Fibroblast of the aortic adventitia (primary cell): ENCODE results near the gene FXYD5. TPM values are rescaled to one million over a fixed set of nuclear protein-coding genes. Genes with fewer than 3 reads are reported as not detected.
A peak's percentile ranks its signal among the peaks of the same experiment; 100 is the strongest.

Experiments used
- DNase-seq: peaks from one replicate; pipeline ENCODE4 v3.0.0-alpha.2; 2010; ENCODE audit warnings: low read depth
- H3K4me3 ChIP-seq: 2 replicates; pipeline ENCODE4 v1.5.1; 2011; ENCODE audit warnings: low read depth, mild to moderate bottlenecking, control low read depth, low read length, moderate library complexity
- CTCF ChIP-seq: IDR thresholded peaks from 2 replicates; pipeline ENCODE4 v1.5.1; 2011; ENCODE audit warnings: mild to moderate bottlenecking, low read length, control low read depth, inconsistent platforms; ENCODE audit not compliant: insufficient read depth
- total RNA-seq: library from RNA; depleted of rRNA; stranded (reverse); fragments of >200 nt; gene quantifications from 2 replicates; pipeline ENCODE4 v1.2.3, GENCODE V29; 2012; ENCODE audit warnings: low replicate concordance

FXYD5 gene, protein sequence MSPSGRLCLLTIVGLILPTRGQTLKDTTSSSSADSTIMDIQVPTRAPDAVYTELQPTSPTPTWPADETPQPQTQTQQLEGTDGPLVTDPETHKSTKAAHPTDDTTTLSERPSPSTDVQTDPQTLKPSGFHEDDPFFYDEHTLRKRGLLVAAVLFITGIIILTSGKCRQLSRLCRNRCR
- total RNA-seq = 11.5 and 59.8 TPM in 2 replicates

DNA sequence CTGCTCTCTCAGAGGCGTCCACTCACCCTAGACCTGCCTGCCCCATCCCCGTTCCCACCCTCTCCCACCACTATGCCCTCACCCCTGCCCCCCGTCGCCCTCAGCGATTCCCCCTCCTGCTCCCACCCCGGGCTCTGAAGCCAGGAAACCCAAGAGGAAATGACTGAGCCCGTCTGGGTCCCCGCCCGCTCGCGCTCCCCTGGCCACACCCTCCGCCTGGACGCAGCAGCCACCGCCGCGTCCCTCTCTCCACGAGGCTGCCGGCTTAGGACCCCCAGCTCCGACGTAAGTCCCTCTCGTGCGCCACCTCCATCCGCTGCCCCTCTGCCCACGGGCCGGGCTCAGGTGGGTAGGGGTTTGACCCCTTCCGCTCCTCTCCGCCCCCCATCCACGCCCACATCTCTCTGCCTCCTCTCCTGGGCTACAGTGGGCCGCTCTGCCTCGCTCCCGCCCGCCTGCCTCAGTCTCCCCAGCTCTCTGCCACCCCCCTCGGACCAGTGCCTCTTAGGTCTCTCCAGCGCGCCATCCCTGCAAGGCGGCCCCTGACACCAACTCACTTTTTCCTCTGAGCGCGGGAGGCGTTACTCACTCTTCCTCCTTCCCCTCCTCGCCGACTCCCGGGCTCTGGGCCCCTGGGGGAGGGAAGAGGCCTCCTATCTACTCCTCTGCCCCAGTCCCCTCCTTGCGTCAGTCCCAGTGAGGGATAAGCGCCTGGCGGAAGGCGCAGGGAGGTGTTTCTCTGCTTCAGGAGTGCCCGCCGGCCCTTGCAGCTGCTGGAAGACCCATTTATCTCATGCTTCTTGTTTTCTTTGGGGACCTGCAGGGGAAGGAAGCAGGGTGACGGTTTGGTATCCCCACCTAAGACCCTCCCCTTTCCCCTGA is at the start of gene FXYD5:
TSS of gene FXYD5 (plus strand) at position 211 of the 882 bp plus-strand sequence. CDS start 816 bp downstream, outside the sequence.
- TF ChIP-seq CTCF = peak; percentile 30
- H3K4me3 ChIP-seq = peak within 1 kb of the TSS; percentile 95
- DNase-seq = peak; percentile 72

DNA sequence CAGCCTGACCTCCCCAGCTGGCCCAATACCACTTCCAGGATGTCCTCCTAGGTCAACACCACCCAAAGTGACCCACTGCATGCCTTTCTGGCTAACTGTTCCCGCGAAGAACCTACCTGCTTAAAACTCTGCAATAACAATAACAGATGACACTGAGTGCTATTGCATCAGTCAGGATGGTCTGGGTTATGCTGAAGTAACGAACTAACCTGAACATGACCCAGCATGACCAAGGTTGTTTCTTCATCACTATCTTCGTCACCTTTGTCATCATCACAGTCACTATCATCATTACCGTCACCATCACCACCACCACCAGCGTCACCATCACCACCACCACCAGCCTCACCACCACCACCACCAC is 49.5 kb upstream of the FXYD5 start:
- DNase-seq = no peak
- no peak overlapping the region for H3K4me3 ChIP-seq
- no peak for TF ChIP-seq CTCF

DNA sequence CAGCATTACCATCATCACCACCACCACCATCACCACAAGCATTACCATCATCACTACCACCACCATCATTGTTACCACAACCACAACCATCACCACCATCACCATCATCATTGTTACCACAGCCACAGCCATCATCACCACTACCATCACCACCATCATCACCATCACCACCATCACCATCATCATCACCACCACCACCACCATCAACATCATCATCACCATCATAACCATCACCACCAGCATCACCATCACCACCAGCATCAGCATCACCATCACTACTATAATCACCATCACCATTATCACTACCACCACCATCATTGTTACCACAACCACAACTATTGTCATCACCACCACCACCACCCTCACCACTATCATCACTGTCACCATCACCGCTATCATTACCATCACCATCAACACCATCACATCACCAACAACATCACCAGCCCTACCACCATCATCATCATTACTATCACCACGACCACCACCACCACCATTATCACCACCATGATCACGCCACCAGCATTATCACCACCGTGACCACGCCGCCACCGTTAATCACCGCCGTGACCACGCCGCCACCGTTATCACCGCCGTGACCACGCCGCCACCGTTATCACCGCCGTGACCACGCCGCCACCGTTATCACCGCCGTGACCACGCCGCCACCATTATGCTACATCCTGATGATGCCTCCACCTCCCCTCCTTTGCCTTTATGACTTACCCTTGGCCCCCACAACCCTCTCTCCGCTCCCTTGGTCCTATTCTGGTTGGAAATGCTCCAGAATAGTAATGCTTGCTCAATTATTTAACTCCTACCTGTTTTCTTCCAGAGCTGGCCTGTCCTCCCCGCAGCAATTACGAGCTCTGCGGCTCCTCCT is 48.9 kb upstream of the FXYD5 start:
- no peak overlapping the region for H3K4me3 ChIP-seq
- DNase-seq = no peak
- TF ChIP-seq CTCF = no peak

DNA sequence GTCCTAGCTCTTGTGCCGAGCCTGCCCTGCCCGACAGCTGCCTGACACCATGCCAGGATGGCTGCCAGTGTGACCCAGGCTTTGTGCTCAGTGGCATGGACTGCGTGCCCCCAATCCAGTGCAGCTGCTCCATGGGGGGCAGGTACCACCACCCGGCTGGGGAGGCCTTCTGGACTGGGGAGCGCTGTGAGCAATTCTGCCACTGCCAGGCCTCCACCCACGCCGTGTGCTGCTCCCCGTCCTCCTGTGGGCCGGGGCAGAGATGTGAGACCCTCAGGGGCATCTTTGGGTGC is 48.3 kb upstream of the FXYD5 start:
- no peak overlapping the region for H3K4me3 ChIP-seq
- TF ChIP-seq CTCF = no peak
- no peak for DNase-seq

GRCh38 chr19:35106898-35107541 is 47.5 kb upstream of the FXYD5 start:
- TF ChIP-seq CTCF = no peak
- no peak for DNase-seq
- no peak overlapping the region for H3K4me3 ChIP-seq

DNA sequence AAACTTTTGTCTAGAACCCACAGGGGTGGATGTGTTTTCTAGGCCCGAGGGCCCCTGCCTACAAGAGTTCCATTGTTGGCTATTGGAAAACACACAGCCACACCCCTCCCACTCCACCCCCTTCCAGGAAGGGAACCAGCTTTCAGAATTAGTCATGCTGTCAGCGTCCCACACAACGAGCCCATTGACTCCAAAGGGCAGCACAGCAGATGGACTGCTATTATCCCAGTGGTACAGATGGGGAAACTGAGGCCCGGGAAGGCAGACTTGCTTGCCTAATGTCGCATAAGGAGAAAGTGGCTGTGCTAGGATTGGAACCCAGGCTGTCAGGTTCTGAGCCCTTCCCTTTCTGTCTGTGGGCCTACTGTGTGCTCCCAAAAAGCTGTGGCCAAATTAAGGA is 47.0 kb upstream of the FXYD5 start:
- DNase-seq = peak; percentile 65
- TF ChIP-seq CTCF = no peak

More for the DNA sequence above, 47.0 kb upstream of the FXYD5 start:
- H3K4me3 ChIP-seq = no peak overlapping the region
